HCT116 (cell line): ENCODE results near the gene GON4L. TPM values are rescaled to one million over a fixed set of nuclear protein-coding genes. Genes with fewer than 3 reads are reported as not detected.

Experiments
- ATAC-seq: fragments of 200-7000 bp; cut with Tn5 transposase; 2 replicates; pipeline ENCODE4 v1.9.1; 2020; ENCODE audit warnings: mild to moderate bottlenecking, moderate library complexity
- BruUV-seq: library from RNA; stranded (reverse); fragments of 400-500 nt; replicated peaks from 2 replicates; lab custom pipeline; 2021; lab: Mats Ljungman, UMichigan
- CTCF ChIA-PET: fragments of 300-600 bp; sonication (Branson Sonifier 250); formaldehyde crosslinking; loops from one replicate; lab custom pipeline; 2021; ENCODE audit warnings: antibody characterized with exemption; lab: Charles Lee
- POLR2A ChIA-PET: fragments of 300-600, 350-600 bp; sonication (Branson Sonifier 250); formaldehyde crosslinking; loops from one replicate; lab custom pipeline; 2021; ENCODE audit warnings: antibody characterized with exemption; lab: Charles Lee
- RAD21 ChIA-PET, 2 experiments: fragments of 300-600 bp; sonication (Branson Sonifier 250); formaldehyde crosslinking; loops; one replicate each; lab custom pipeline; 2023; ENCODE audit warnings: low total read pairs in 2 of 2; ENCODE audit not compliant: uncharacterized antibody in 2 of 2, unreplicated experiment in 2 of 2, low non-redundant PET in 1 of 2; lab: Charles Lee
- DNase-seq: peaks from one replicate; pipeline ENCODE4 v3.0.0-alpha.2; 2010; ENCODE audit warnings: low read depth, low spot score
- H2AFZ ChIP-seq: fragments of 200-600 bp; shearing (Covaris generic), sonication (generic); 2 replicates; pipeline ENCODE4 v1.6.1; 2017; ENCODE audit warnings: low read depth, mixed run types, mixed read lengths, antibody characterized with exemption, low read length; ENCODE audit not compliant: poor library complexity, severe bottlenecking
- H3K27ac ChIP-seq: 2 replicates; pipeline ENCODE4 v1.5.1; 2012; ENCODE audit warnings: low read depth, low read length
- H3K27me3 ChIP-seq: fragments of 200-600 bp; sonication (generic); 2 replicates; pipeline ENCODE4 v1.6.1; 2016; ENCODE audit warnings: mixed run types, low read length, mixed read lengths; ENCODE audit not compliant: insufficient read depth
- H3K36me3 ChIP-seq, 2 experiments: fragments of 200-500 bp in 1 of 2; fragments of 200-600 bp in 1 of 2; sonication (Bioruptor generic) in 1 of 2; sonication (generic) in 1 of 2; 2 replicates each; pipeline versions ENCODE4 v1.5.1 to v1.6.1; 2014 to 2016; ENCODE audit warnings: low read length in 2 of 2, inconsistent platforms in 1 of 2, mixed read lengths in 1 of 2, mixed run types in 1 of 2; ENCODE audit not compliant: insufficient read depth in 2 of 2, control insufficient read depth in 1 of 2
- H3K4me1 ChIP-seq, 2 experiments: fragments of 200-600 bp in 1 of 2; sonication (generic) in 1 of 2; 2 replicates each; pipeline versions ENCODE4 v1.5.1 to v1.6.1; 2012 to 2017; ENCODE audit warnings: low read length in 2 of 2, inconsistent platforms in 1 of 2, mild to moderate bottlenecking in 1 of 2, mixed read lengths in 1 of 2, mixed run types in 1 of 2, moderate library complexity in 1 of 2; ENCODE audit not compliant: insufficient read depth in 2 of 2, control insufficient read depth in 1 of 2
- H3K4me2 ChIP-seq: fragments of 200-600 bp; sonication (generic); 2 replicates; pipeline ENCODE4 v1.6.1; 2017; ENCODE audit warnings: mixed run types, low read length, mixed read lengths
- H3K4me3 ChIP-seq, 2 experiments: fragments of 200-600 bp in 1 of 2; sonication (generic) in 1 of 2; replicated peaks in 1 of 2; 2 replicates each; pipeline ENCODE4 v1.5.1; 2011 to 2016; ENCODE audit warnings: low read length in 2 of 2, control low read depth in 1 of 2, low read depth in 1 of 2, mild to moderate bottlenecking in 1 of 2, mixed read lengths in 1 of 2, mixed run types in 1 of 2
- H3K79me2 ChIP-seq: fragments of 200-600 bp; sonication (generic); 2 replicates; pipeline ENCODE4 v1.6.1; 2017; ENCODE audit warnings: mild to moderate bottlenecking, mixed run types, low read length, moderate library complexity, mixed read lengths; ENCODE audit not compliant: insufficient read depth
- H3K9ac ChIP-seq: fragments of 200-600 bp; sonication (generic); 2 replicates; pipeline ENCODE4 v1.6.1; 2016; ENCODE audit warnings: low read length, mixed read lengths
- H3K9me2 ChIP-seq: fragments of 200-600 bp; sonication (generic), shearing (Covaris generic); 2 replicates; pipeline ENCODE4 v1.6.1; 2017; ENCODE audit warnings: mixed run types, mild to moderate bottlenecking, moderate library complexity; ENCODE audit not compliant: insufficient read depth
- H3K9me3 ChIP-seq, 2 experiments: fragments of 200-500 bp in 1 of 2; fragments of 200-600 bp in 1 of 2; sonication (Bioruptor generic) in 1 of 2; sonication (generic) in 1 of 2; 2 replicates each; pipeline ENCODE4 v1.6.1; 2014 to 2017; ENCODE audit warnings: low read length in 2 of 2, mixed read lengths in 2 of 2, inconsistent platforms in 1 of 2, low read depth in 1 of 2, mild to moderate bottlenecking in 1 of 2, mixed run types in 1 of 2, moderate library complexity in 1 of 2; ENCODE audit not compliant: control insufficient read depth in 1 of 2, insufficient read depth in 1 of 2
- H4K20me1 ChIP-seq: fragments of 200-600 bp; sonication (generic), shearing (Covaris generic); 2 replicates; pipeline ENCODE4 v1.6.1; 2017; ENCODE audit warnings: mixed run types, mild to moderate bottlenecking, moderate library complexity; ENCODE audit not compliant: insufficient read depth
- CEBPB ChIP-seq: IDR thresholded peaks from 2 replicates; pipeline ENCODE4 v1.6.1; 2012; ENCODE audit warnings: low read depth
- EGR1 ChIP-seq: IDR thresholded peaks from 2 replicates; pipeline ENCODE4 v1.6.1; 2012; ENCODE audit warnings: low read depth
- ELF1 ChIP-seq: IDR thresholded peaks from 2 replicates; pipeline ENCODE4 v1.6.1; 2012; ENCODE audit warnings: low read depth, borderline replicate concordance
- EZH2phosphoT487 ChIP-seq: fragments of 200-600 bp; IDR thresholded peaks from 2 replicates; pipeline ENCODE4 v1.6.1; 2018; ENCODE audit warnings: antibody characterized with exemption, borderline replicate concordance
- JUND ChIP-seq: IDR thresholded peaks from 2 replicates; pipeline ENCODE4 v1.6.1; 2012
- MAX ChIP-seq: IDR thresholded peaks from 2 replicates; pipeline ENCODE4 v1.6.1; 2012
- POLR2A ChIP-seq: IDR thresholded peaks from 2 replicates; pipeline ENCODE4 v1.7.0; 2011; ENCODE audit warnings: borderline replicate concordance; ENCODE audit not compliant: insufficient read depth, insufficient read length; ENCODE audit errors: extremely low read depth
- REST ChIP-seq: IDR thresholded peaks from 2 replicates; pipeline ENCODE4 v1.6.1; 2012; ENCODE audit warnings: low read depth
- SRF ChIP-seq: IDR thresholded peaks from 2 replicates; pipeline ENCODE4 v1.6.1; 2012; ENCODE audit warnings: low read depth
- TCF7L2 ChIP-seq: IDR thresholded peaks from 2 replicates; pipeline ENCODE4 v1.7.0; 2011; ENCODE audit warnings: borderline replicate concordance, inconsistent platforms; ENCODE audit not compliant: insufficient read depth, insufficient read length; ENCODE audit errors: extremely low read depth
- ZFX ChIP-seq: fragments of 450-650 bp; IDR thresholded peaks from 2 replicates; pipeline ENCODE4 v1.6.1; 2017
- intact Hi-C: fragments of 100-400 bp; cut with micrococcal nuclease; formaldehyde crosslinking; loops from 2 replicates; pipeline ENCODE4 v1.10.0; 2022
- total RNA-seq: library from RNA; stranded (reverse); gene quantifications from one replicate; pipeline ENCODE4 v1.2.1, GENCODE V29; 2021; ENCODE audit not compliant: unreplicated experiment
- TF ChIP-seq, protein P1 (sequence below): IDR thresholded peaks from 2 replicates; pipeline ENCODE4 v1.6.1; 2012
- TF ChIP-seq, protein P2 (sequence below), 3 experiments: fragments of 200-600 bp in 1 of 3; sonication (generic) in 1 of 3; IDR thresholded peaks in 2 of 3; conservative IDR thresholded peaks in 1 of 3; 2 replicates each; pipeline ENCODE4 v1.5.1; 2012 to 2017; ENCODE audit warnings: low read depth in 2 of 3, low read length in 2 of 3, antibody characterized with exemption in 1 of 3, borderline replicate concordance in 1 of 3, control low read depth in 1 of 3, mild to moderate bottlenecking in 1 of 3, mixed read lengths in 1 of 3, mixed run types in 1 of 3, moderate library complexity in 1 of 3; ENCODE audit not compliant: insufficient read depth in 1 of 3

The GON4L gene
- total RNA-seq, 1 experiment from 2014 or later: 40.8 TPM

DNA sequence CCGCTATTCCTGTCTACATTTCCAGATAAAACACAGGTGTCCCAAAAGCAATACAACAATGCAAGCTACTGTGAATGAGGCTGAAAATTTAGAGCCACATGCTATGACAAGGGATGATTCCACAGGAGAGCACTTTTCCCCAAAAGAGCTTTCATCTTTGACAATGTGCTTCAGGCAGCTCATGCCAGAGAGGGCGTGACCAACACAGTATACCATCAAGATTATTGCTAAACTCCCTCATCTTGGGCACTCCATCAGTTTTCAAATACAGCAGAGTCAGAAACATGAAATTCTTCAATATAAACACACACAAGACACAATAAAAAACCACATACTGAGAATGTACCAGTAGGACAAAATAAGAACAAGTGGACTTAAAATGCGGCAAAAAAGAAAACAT is 6.7 kb downstream of the GON4L start:
- Histone ChIP-seq H3K36me3 (peaks cover 17 to 23% of the 10 kb centered on the region in 2 experiments; a peak in 3 of 4 replicates), H3K79me2 (peaks cover 74% of the 10 kb centered on the region), H3K4me3 (no peak overlapping the region), H3K27ac (no peak overlapping the region), H3K9me3 (no peaks in the 10 kb centered on the region), H3K27me3 (no peaks in the 10 kb centered on the region), H4K20me1 (no peaks in the 10 kb centered on the region; the same call in 1 of the 2 replicates), H3K4me2 (no peak overlapping the region), H2AFZ (no peak overlapping the region), H3K4me1 (no peaks in the 10 kb centered on the region), H3K9me2 (no peaks in the 10 kb centered on the region), H3K9ac (no peak overlapping the region)
- no TSS peak for BruUV-seq
- ATAC-seq: no peak
- ChIA-PET POLR2A (no interaction called here), RAD21 (interaction anchor here in 1 of 2 experiments (0.7 kb wide), 1 partner anchor 94 kb away, joined by 4 read pairs; no protein-coding TSS in a partner anchor), CTCF (no interaction called here)
- intact Hi-C loops: no loop called here
- DNase-seq: no peak
- no peak for TF ChIP-seq TCF7L2
- TF ChIP-seq JUND: no peak
- TF ChIP-seq EZH2phosphoT487: no peak
- TF ChIP-seq REST: no peak
- no peak for TF ChIP-seq MAX
- no peak for TF ChIP-seq CEBPB
- TF ChIP-seq, protein P1, sequence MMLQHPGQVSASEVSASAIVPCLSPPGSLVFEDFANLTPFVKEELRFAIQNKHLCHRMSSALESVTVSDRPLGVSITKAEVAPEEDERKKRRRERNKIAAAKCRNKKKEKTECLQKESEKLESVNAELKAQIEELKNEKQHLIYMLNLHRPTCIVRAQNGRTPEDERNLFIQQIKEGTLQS: no peak
- no peak for TF ChIP-seq POLR2A
- no peak for TF ChIP-seq ZFX
- no peak for TF ChIP-seq ELF1
- TF ChIP-seq, protein P2, sequence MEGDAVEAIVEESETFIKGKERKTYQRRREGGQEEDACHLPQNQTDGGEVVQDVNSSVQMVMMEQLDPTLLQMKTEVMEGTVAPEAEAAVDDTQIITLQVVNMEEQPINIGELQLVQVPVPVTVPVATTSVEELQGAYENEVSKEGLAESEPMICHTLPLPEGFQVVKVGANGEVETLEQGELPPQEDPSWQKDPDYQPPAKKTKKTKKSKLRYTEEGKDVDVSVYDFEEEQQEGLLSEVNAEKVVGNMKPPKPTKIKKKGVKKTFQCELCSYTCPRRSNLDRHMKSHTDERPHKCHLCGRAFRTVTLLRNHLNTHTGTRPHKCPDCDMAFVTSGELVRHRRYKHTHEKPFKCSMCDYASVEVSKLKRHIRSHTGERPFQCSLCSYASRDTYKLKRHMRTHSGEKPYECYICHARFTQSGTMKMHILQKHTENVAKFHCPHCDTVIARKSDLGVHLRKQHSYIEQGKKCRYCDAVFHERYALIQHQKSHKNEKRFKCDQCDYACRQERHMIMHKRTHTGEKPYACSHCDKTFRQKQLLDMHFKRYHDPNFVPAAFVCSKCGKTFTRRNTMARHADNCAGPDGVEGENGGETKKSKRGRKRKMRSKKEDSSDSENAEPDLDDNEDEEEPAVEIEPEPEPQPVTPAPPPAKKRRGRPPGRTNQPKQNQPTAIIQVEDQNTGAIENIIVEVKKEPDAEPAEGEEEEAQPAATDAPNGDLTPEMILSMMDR (IDR thresholded peaks at IDR 0.05 in 2 of 3, conservative IDR thresholded peaks at IDR 0.05 in 1 of 3; ENCODE audit: borderline replicate concordance in 1 of 3, insufficient read depth in 1 of 3, low read depth in 2 of 3, low read length in 2 of 3): no peak
- TF ChIP-seq EGR1: no peak
- no peak for TF ChIP-seq SRF
